NOMO-1 (cell line): ENCODE measurements around the gene PLXNA2.

Experiments
- DNase-seq, 2 experiments: peaks; one replicate each; lab custom pipeline; 2025; ENCODE audit not compliant: unreplicated experiment in 2 of 2; lab: John Stamatoyannopoulos, UW

PLXNA2 gene

DNA sequence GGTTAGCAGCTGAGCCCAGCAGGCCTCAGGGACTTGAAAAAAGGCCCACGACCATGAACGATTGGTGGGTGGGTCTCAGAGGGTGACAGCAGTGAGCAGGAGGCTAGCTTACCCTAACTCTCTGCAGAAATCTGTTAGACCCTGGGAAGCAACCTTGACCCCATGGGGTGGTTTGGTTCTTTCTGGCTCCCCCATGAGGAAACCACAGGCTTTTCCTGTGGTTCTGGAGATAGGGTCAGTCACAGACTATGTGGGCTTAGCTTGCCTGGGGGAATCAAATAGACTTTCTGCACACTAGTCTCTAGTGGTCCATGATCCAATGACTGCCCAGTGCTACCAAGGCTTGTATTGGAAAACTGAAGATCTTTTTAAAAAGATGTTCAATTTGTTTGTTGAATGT lies 118.1 kb downstream of the PLXNA2 start:
- DNase-seq = no peak

DNA sequence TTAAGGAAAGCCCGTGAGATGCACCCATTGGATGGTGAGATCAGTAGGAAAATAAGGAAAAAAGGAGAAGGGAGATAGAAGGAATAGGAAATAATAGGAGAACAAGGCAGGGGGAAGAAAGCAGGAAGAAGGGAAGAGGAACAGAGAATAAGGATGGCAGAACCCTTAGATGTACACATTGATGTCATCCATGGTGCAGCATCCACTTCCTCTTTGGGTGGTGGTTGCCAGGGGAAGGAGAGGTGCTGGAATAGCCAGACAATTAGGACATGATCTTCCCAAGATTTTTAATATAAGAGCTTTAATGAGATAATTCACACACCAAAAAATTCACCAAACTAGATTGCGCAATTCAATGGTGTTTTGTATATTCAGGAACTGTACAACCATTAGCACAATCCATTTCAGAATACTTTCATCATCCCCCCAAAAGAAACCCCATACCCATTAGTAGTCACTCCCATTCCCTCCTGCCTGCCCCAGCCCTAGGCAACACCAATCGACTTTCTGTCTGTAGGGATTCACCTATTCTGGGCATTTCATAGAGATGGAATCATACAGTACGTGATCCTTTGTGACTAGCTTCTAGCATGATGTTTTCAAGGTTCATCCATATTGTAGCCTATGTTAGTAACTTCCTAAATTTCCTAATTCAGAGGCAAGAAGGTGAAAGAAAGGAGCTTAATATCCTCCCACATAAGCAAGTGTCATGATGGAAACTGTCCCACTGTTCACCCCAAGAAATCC lies 121.4 kb downstream of the PLXNA2 start:
- DNase-seq = no peak

DNA sequence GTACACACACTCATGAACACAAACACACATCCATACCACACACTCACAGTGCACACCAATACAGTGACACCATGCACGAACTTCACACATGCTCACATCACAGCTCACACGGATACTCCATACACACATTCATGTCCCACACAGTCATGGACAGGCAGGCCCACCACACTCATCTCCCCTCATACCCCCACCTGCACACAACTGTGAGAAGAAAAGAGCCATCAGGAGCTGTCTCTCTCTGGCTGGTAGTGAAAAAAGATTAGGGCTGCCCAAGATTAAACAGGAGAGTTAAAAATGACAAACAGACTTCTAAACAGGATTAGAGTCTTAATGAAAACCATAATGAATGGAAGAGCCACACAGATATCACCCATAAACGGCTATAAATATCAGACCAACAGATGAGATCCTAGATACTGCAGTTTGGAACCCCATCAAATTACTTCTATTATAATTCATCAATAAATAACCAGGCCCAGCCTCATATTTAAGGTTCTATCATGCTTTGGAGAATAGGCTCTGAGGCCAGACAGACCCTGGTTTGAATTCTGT lies 122.3 kb downstream of the PLXNA2 start:
- DNase-seq = no peak

DNA sequence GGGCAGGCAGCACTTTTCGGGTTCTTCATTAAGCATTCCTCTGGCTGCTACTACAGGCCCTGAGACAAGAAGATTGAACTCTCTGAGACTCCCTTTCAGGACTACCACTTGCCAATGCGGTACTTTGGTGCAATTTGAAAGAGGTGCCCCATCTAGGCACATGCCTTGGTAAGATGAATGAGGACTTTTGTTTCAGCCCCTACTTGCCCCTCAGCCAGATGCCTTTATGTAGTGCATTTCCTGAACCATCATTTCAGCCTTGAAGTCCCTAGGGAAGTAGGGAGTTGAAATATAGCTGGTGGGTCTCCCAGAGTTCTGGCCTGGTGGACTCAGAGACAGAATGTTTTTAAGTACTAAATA lies 123.8 kb downstream of the PLXNA2 start:
- no peak for DNase-seq

DNA sequence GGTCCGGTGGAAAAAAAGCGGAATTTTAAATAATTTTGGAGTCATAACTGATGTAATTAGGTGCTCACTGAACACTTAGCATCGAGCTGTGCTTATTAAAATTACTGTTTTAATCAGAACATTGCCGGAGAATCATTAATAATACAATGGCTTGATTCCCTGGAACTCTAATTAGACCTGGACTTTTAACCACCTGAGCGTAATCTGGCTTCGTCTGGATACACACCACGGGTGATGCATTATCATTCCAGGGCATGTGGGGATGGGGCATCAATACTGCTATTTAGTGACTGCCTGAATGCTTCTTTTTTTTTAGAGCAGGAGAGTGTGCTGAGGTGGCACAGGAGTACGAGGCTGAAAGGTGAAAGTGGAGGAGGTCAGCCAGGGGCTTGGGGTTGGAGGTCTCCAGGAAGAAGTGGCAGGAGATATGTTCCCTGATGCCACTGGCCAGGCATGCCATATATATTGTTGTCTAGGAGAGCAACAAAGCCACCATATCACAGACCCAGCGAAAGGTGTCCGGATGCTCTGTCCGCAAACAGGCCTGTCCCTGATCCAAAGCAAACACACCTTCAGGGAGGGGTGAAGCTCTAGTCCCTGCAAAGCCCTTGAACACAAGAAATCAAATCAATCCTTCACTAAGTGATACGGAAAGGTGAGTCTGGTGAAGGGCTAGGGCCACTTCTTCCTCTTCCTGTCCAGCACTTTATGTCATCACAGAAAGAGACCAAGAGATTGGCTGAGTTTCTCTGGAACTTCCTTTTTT lies 125.2 kb downstream of the PLXNA2 start:
- DNase-seq = peak in 1 of 2 experiments; percentile 9

DNA sequence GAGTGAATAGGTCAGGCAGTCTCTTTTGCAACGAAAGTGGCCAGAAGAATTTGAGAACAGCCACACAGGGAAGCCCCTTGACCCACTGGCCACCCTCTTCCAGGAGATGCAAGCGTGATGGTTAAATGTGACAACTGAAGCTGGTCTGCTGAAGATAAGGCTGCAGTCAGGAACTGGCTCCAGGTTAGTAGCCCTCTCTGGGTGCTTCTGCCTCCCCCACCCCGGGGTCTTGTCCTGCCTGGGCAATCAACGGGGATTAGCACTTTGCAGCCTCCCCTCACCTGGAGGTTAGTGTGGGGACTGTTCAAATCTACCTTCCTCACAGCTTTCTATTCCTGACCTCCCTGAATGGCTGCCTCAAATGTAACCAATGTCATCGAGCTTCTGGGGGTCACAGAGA lies 125.9 kb downstream of the PLXNA2 start:
- no peak for DNase-seq

DNA sequence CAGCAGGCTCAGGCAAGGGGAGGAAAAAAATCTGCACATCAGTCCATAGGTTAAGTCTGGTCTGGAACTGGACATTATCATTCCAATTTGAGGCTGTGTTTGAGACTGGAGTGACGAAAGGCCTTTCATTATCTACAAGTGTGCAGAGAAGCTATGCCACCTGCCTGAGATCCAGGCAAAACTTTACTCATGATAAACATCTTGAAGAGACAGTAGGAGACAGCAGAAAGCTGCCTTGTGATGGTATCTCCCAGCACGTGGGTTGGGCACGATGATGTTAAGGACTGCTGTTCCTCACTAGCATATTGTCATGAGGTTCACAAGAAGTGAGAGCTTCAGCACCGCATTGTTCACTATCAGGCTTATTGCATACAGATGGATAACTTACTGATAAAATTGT lies 126.4 kb downstream of the PLXNA2 start:
- DNase-seq = no peak

DNA sequence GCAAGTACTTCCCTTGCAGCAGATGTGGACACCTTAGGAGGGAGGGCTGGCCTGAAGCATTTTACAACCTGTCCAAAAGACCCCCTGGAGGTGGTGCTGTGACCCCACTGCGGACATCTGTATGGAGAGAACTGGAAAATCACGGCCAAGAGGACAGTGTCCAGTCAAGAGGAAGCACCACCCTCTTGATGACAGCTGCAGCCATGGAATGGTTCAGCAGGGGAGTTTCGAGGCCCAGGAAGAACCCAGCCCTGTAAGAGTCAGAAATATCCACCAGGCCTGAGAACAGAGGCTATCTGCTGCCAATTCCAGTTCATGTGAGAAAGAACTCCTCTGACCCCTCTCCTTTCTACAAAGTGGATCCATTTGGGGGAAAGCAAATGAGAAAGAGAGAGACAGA lies 126.8 kb downstream of the PLXNA2 start:
- no peak for DNase-seq

DNA sequence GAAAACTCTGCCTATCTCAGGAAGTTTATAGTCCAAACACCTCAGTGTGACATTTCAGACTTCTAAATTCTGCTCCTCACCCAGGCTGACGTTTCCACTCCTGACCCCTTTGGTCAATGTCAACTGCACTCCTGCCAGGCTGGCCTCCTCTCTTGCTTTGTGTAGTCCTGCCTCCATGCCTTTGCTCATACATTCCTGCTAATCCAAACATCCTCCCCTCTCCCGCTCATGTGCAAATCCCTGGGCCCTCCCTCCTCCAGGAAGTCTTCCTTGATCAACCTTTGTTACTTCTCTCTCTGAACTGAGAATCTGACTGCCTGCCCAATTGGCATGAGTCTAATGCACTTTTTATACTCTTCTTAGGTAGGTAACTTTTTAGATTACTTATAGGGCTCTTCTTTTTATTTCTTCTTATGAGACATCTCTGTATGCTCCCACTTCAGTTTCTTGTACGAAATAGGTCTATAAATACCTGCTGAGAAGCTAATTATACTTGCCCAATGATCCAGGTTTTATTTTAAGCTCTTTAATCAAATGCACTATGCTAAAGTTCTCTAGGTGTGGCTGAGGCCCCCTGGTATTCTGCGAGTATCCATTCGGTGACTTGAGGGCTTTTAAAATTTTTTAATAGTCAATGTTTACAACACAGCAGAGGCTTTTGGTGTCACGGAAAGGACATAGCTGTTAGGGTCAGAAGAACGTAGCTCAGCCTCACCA lies 128.1 kb downstream of the PLXNA2 start:
- no peak for DNase-seq

DNA sequence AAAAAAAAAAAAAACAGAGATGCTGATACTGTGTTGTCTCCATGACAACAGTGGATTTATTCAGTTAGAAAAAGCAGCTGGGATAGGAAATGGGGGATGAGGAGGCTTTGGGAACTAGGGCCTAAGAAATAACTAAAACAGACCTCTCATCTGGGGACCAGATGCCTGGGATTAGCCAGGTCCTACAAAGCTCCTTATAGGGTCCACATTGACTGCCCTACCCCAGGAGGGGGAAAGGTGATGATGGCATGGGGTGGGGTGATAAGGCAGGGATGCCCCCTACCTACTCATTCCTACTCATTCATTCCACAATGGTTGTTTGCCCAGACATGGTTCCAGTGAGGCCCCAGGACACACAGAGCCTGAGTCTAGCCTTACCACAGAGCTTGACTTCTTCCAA lies 131.2 kb downstream of the PLXNA2 start:
- no peak for DNase-seq

DNA sequence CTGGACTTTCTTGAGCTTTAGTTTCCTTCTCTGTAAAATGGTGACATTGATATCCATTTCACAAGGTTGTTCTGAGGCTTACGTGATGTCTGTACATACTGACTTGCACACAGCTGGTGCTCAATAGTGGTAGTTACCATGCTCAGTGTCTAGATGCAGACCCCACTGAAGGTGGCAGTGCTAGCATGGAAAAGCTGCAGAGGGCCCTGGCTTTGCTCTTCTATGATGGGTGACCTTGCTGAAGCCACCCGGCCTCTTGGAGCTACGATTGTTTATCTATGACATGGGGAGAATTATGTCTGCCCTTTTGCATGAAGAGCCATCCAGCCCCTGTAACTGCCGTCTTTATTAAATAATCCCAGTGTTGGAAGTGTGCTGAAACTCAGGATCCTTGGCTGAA lies 131.8 kb downstream of the PLXNA2 start:
- DNase-seq = no peak

DNA sequence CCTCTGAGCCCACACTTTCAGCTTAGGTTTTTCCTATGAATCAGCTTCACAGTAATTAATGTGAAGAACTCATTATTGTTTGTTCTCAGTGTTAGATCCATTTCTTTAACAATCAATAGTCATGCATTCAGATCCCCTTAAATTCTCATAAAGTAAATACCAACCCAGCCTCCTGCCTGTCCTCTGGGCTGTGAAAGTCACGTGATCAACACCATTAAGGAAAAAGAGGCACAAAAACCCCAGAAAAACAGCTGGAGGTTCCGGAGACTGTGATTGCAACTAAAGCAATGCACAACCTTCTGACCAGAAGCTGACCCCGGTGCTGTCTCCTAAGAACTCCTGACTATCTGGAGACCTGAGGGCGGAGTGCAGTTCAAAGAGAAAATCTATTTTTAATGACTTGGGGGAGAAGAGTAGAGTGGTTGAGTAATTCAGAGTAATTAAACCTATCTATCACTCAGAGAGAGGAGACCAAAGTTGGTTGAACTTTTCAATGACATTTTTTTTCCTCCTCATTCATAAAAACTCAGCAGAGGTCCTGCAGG lies 132.5 kb downstream of the PLXNA2 start:
- DNase-seq = no peak

DNA sequence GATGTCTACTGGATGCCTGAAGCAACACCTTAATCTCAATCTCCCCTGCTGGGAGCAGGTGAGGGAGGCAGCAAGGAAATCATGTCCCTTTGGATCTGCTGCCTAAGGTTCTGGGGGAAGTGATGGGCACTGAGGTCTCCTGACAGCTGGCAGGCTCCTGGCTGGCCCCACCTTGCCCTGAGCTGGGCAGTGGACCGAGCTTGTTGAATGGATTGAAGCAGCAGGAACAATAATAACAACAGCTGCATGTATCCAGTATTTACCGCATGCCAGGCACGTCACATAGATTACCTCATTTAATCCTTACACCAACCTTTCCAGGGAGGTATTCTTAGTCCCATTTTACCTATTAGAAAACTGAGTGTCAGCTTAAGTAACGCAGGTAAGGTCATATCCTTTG lies 133.9 kb downstream of the PLXNA2 start:
- DNase-seq = no peak

DNA sequence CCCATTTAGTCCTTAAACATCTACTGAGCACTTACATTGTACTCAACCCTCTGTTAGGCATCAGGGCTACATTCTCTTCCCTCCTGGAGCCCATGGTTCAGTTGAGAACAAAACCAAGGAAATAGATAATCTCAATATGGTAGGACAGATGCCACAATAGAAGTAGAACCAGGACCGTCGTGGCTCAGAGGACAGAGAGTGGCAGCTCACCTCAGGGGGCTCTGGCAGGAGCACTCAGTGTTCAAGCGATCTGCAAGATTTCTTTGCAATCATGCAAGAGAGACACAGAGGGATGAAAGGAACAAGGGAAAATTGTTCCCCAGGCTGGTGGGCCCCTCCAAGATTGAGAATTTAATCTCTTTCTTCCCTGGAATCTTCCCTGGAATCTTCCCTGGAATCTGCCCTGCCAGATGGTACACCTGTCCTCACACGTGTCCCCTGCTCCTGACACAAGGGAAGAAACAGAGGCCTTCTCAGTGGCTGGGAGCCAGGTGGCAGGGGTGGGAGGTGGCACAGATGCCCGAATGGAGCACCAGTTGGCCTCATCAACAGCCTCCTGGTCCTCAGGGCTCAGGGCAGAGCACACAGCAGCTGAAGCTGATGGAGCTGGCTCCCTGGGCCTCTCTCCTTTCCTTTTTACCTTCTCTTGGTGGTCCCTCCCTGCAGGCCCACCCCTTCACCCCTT lies 135.4 kb downstream of the PLXNA2 start:
- no peak for DNase-seq

DNA sequence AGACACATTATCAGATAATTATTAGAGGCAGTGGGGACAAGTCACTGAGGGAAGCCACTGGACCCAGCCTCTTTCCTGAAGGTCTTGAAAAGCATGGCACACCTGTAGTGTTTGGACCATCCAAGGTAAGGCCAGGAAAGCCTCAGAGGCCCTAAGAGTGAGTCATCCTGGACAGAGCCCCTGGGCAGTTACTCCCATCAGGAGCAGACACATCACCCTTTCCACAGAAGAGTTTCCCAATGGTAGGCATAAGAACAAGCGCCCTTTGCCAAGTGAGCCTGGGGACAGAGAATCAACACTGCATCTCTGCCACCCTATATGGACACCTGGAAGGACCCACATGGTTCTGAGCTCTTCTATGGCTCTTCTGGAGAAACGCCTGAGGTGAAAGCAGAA lies 136.0 kb downstream of the PLXNA2 start:
- no peak for DNase-seq

DNA sequence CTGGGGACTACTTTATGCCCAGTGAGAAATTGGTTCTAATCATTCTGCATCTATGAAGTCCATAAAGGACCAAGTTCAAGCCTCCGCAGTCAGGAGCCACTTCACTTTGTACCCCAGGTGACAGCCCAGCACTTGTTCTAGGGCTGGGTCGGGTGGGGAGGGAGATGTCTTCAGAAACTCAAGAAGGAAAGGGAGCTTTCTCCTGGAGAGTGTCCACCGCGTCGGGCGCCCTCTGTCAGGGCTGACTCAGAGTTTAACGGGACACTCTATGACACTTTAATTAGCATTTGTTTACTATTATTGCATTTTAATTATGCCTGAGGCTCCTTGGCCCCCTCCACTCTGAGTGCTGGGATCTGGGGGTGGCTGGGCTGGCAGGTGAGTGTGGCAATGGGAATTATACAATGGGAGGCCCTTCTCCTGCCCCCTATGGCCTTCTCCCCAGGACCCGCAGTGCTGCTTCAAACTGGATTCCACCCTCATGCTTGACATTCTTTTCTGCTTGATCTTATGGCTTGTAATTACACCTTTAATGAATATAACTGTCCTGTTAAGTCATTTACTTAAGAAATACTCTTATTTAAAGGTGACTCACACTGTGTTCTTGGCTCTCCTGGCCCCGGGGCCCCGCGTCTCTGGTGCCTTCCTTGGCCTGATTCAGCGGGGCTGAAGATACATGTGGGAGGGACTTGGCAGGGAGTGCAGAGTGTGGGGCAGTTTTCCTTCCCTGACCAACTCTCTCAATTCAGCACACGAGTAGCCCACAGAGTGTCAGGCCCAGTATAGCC lies 136.6 kb downstream of the PLXNA2 start:
- DNase-seq = no peak

DNA sequence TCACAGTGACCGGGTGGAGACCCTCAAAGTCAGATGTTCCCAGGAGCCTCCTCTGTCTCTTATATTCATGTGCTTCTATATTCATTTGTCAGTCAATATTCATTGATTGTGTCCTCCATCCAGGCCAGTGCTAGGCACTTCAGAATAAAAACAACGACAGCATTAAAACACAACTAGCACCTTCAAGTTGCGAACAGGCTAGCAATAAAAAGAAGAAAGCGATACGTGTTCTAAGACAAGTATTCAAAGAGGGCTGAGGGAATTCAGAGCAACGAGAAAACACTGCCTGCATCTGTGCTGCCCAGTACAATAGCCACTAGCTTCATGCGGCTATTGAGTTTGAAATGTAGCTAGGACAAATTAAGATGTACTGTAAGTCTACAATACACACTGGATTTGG lies 138.0 kb downstream of the PLXNA2 start:
- DNase-seq = no peak

DNA sequence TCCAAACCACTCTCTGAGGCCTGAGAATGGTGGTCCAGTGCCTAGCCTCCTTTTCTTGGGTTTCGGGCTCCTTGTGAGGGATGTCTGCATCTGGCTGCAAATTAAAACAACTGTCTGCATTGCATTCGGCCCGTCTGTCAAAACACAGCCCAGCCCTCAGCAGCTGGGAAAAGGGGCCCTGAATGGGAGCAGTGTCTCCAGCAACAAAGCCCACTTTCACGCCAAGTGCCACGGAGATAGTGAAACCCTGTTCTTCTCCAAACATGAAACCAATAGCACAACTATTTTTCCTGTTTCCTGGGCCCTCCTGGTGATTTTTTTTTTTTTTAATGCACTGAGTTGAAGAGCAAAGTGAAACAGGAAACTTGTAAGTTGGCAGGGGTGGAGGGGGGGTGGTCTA lies 138.4 kb downstream of the PLXNA2 start:
- no peak for DNase-seq

DNA sequence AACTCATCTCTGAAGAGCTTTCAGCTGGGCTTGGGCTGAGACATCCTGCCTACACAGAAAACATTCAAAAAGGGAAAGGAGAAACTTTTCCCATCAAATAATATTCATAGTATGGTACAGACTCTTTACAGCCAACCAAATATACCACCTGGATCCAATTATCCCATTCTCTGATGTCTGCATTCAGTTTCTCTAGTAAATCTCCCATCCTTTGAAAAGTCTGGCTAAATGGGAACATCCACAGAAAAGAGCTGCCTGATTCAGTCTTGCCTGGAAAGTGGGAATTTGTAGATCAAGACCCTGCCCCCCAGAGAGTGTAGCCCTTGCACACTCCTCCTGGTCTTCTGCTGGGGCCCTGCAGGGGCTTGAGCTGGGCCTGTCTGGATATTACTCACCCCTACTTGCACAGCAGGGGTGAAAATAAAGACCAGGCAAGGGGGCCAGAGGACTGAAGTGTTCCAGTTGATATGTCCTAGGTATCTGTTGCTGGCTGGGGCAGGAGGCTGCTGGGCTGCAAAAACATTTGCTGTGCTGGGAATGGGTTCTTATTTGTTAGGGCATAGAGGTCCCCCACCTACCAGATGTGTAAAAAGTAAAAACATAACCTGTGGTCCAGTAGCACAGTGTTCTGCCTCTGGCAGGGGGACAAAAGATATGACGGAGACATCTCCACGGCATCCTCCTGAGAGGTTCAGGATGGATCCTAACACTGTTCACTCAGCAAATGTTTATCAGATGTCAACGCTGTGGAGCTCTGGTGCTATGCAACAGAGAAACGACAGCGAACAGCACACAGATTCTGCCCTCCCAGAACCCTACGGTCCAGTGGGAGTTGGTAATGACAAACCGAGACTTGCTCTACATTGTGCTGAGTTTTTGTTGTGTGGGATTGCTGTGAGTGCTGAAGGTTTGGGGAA lies 140.3 kb downstream of the PLXNA2 start:
- DNase-seq = no peak
